PC-9 (cell line): Measurements from ENCODE around the gene SELENOV.

Experiments used
- EZH2 ChIP-seq: fragments of 200-600 bp; sonication (generic); IDR thresholded peaks from 2 replicates; pipeline ENCODE4 v1.8.0; 2017; ENCODE audit warnings: antibody characterized with exemption, low read depth
- TF ChIP-seq, protein P1 (sequence below): fragments of 200-600 bp; sonication (generic); conservative IDR thresholded peaks from 2 replicates; pipeline ENCODE4 v1.6.1; 2017; ENCODE audit warnings: mixed run types, antibody characterized with exemption, mild to moderate bottlenecking, moderate library complexity

DNA sequence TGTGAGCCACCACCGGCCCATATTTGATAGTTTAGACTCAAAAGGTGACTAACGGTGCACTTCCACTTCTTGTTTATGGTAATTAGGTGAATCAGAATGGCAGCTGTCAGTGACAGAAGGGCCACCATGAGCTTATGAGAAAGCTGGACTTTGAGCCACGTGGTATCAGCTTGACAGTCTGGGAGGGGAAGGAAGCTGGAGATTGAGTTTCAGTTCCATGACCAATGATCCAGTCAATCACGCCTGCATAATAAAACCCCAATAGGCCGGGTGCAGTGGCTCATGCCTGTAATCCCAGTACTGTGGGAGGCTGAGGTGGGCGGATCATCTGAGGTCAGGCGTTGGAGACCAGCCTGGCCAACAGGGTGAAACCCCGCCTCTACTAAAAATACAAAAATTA lies 9.6 kb downstream of the SELENOV start:
- TF ChIP-seq, protein P1, sequence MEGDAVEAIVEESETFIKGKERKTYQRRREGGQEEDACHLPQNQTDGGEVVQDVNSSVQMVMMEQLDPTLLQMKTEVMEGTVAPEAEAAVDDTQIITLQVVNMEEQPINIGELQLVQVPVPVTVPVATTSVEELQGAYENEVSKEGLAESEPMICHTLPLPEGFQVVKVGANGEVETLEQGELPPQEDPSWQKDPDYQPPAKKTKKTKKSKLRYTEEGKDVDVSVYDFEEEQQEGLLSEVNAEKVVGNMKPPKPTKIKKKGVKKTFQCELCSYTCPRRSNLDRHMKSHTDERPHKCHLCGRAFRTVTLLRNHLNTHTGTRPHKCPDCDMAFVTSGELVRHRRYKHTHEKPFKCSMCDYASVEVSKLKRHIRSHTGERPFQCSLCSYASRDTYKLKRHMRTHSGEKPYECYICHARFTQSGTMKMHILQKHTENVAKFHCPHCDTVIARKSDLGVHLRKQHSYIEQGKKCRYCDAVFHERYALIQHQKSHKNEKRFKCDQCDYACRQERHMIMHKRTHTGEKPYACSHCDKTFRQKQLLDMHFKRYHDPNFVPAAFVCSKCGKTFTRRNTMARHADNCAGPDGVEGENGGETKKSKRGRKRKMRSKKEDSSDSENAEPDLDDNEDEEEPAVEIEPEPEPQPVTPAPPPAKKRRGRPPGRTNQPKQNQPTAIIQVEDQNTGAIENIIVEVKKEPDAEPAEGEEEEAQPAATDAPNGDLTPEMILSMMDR = no peak
- TF ChIP-seq EZH2 = no peak
